Trophoblast cell (in vitro differentiated cells and primary cell): ENCODE data around the gene FAM83G.
"Not testable (repeated sequence)": the region's sequence is repeated elsewhere in the genome, so short reads cannot be mapped to it uniquely, and the experiment has no call there.

Experiments
- DNase-seq, 2 donors: peaks; one replicate each; pipeline ENCODE4 v3.0.0-alpha.2; 2016
- H2AFZ ChIP-seq: 2 replicates; pipeline ENCODE4 v1.6.1; 2013; ENCODE audit warnings: low read length, moderate library complexity, mild to moderate bottlenecking; ENCODE audit not compliant: insufficient read depth, poor library complexity
- H2AK5ac ChIP-seq: 2 replicates; pipeline ENCODE4 v1.6.1; 2013; ENCODE audit warnings: mild to moderate bottlenecking, low read length
- H2BK120ac ChIP-seq: 2 replicates; pipeline ENCODE4 v1.6.1; 2013; ENCODE audit warnings: low read length, mild to moderate bottlenecking, moderate library complexity; ENCODE audit not compliant: insufficient read depth, poor library complexity
- H2BK12ac ChIP-seq: 2 replicates; pipeline ENCODE4 v1.6.1; 2013; ENCODE audit warnings: mild to moderate bottlenecking, low read length, moderate library complexity
- H2BK5ac ChIP-seq: 2 replicates; pipeline ENCODE4 v1.6.1; 2013; ENCODE audit warnings: low read length, low read depth, moderate library complexity, mild to moderate bottlenecking; ENCODE audit not compliant: poor library complexity
- H3K14ac ChIP-seq: 2 replicates; pipeline ENCODE4 v1.6.1; 2013; ENCODE audit warnings: mild to moderate bottlenecking, low read length
- H3K18ac ChIP-seq: 2 replicates; pipeline ENCODE4 v1.6.1; 2013; ENCODE audit warnings: mild to moderate bottlenecking, low read length
- H3K23ac ChIP-seq: 2 replicates; pipeline ENCODE4 v1.6.1; 2013; ENCODE audit warnings: low read length
- H3K27ac ChIP-seq: 2 replicates; pipeline ENCODE4 v1.5.1; 2013; ENCODE audit warnings: low read depth, mild to moderate bottlenecking, inconsistent platforms, low read length, moderate library complexity
- H3K27me3 ChIP-seq: 2 replicates; pipeline ENCODE4 v1.6.1; 2013; ENCODE audit warnings: inconsistent platforms, mild to moderate bottlenecking, low read length, moderate library complexity; ENCODE audit not compliant: insufficient read depth
- H3K36me3 ChIP-seq, 2 experiments: 1 replicate in 1 of 2; 2 replicates in 1 of 2; pipeline ENCODE4 v1.6.1; 2013; ENCODE audit warnings: low read length in 2 of 2, mild to moderate bottlenecking in 2 of 2, moderate library complexity in 1 of 2; ENCODE audit not compliant: insufficient read depth in 2 of 2, control insufficient read depth in 1 of 2
- H3K4ac ChIP-seq: 2 replicates; pipeline ENCODE4 v1.6.1; 2013; ENCODE audit warnings: low read depth, mild to moderate bottlenecking, low read length, moderate library complexity
- H3K4me1 ChIP-seq, 2 experiments: 1 replicate in 1 of 2; 2 replicates in 1 of 2; pipeline ENCODE4 v1.6.1; 2013; ENCODE audit warnings: low read length in 2 of 2, mild to moderate bottlenecking in 2 of 2, moderate library complexity in 1 of 2; ENCODE audit not compliant: insufficient read depth in 2 of 2, control insufficient read depth in 1 of 2
- H3K4me2 ChIP-seq: 2 replicates; pipeline ENCODE4 v1.6.1; 2013; ENCODE audit warnings: inconsistent platforms, mild to moderate bottlenecking, low read length, moderate library complexity
- H3K4me3 ChIP-seq: 2 replicates; pipeline ENCODE4 v1.5.1; 2013; ENCODE audit warnings: mild to moderate bottlenecking, low read depth, low read length, inconsistent platforms
- H3K79me1 ChIP-seq: one replicate; pipeline ENCODE4 v1.6.1; 2013; ENCODE audit warnings: low read length
- H3K79me2 ChIP-seq: 2 replicates; pipeline ENCODE4 v1.6.1; 2013; ENCODE audit warnings: low read length, mild to moderate bottlenecking; ENCODE audit not compliant: control insufficient read depth, insufficient read depth, poor library complexity
- H3K9ac ChIP-seq: 2 replicates; pipeline ENCODE4 v1.6.1; 2013; ENCODE audit warnings: mild to moderate bottlenecking, low read length
- H3K9me3 ChIP-seq: 2 replicates; pipeline ENCODE4 v1.6.1; 2013; ENCODE audit warnings: low read depth, mild to moderate bottlenecking, control low read depth, inconsistent platforms, low read length; ENCODE audit not compliant: insufficient read depth
- H4K12ac ChIP-seq: 2 replicates; pipeline ENCODE4 v1.6.1; 2013; ENCODE audit warnings: low read depth, mild to moderate bottlenecking, low read length, moderate library complexity
- H4K8ac ChIP-seq: 2 replicates; pipeline ENCODE4 v1.6.1; 2013; ENCODE audit warnings: low read depth, mild to moderate bottlenecking, low read length, moderate library complexity
- H4K91ac ChIP-seq: one replicate; pipeline ENCODE4 v1.6.1; 2013; ENCODE audit warnings: low read depth, mild to moderate bottlenecking, low read length, moderate library complexity
- WGBS: extraction: QIAGEN DNeasy Blood & Tissue Kit; methylation state at CpG from one replicate; pipeline ENCODE4 v1.1.7; 2013; ENCODE audit warnings: missing lambda C conversion rate; ENCODE audit not compliant: insufficient read length, insufficient coverage; ENCODE audit errors: extremely low coverage; 5-methylcytosine and 5-hydroxymethylcytosine counted together

Gene FAM83G

DNA sequence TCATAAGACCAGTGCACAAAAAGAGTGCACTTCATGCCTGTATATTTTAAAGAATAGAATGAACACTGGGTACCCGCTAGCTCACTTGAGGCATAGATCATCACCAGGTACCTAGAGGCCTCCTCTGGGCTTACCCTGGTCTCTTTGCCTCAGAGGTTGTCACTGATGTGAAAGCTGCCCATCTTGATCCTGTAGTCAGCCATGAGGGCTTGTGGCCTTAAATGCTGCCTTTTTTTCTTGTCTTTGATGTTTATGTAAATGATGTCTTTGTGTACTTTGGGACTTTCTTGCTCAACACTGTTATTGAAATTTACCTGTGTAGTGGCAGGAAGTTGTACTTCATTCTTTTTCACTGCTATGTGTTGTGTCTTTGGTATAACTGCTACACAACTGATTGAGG, 79.4 kb downstream of the FAM83G start:
- H4K91ac ChIP-seq: no peak overlapping the region
- peaks cover 11 to 16% of the 10 kb centered on the region in 2 experiments for H3K36me3 ChIP-seq

GRCh38 chr17:18922596-18922995, 82.0 kb downstream of the FAM83G start:
- H3K14ac ChIP-seq, H3K4me2 ChIP-seq, H2BK120ac ChIP-seq, H2AK5ac ChIP-seq, H3K4me1 ChIP-seq, H3K9ac ChIP-seq, H3K18ac ChIP-seq, H3K79me2 ChIP-seq, H3K4me3 ChIP-seq, H3K23ac ChIP-seq, H2BK5ac ChIP-seq, H2AFZ ChIP-seq, H4K91ac ChIP-seq, H4K12ac ChIP-seq, H3K79me1 ChIP-seq, H2BK12ac ChIP-seq, H3K27ac ChIP-seq, H4K8ac ChIP-seq, H3K9me3 ChIP-seq, H3K4ac ChIP-seq, H3K27me3 ChIP-seq, DNase-seq: not testable (repeated sequence)
- WGBS: no CpG with 5 or more reads among the region's 7 CpGs
- H3K36me3 ChIP-seq: peaks cover 12 to 16% of the 10 kb centered on the region in 2 experiments

More for the DNA sequence above, 79.4 kb downstream of the FAM83G start:
- H2AFZ ChIP-seq: no peak overlapping the region
- no peaks in the 10 kb centered on the region for H3K4me1 ChIP-seq
- H3K4me3 ChIP-seq: no peak overlapping the region
- no peak for DNase-seq
- H2AK5ac ChIP-seq: no peak overlapping the region
- H2BK120ac ChIP-seq: no peak overlapping the region
- no peak overlapping the region for H3K23ac ChIP-seq
- H4K8ac ChIP-seq: no peak overlapping the region
- no peaks in the 10 kb centered on the region for H3K27me3 ChIP-seq
- H3K9me3 ChIP-seq: no peaks in the 10 kb centered on the region
- no peak overlapping the region for H4K12ac ChIP-seq
- H2BK12ac ChIP-seq: no peak overlapping the region
- H3K27ac ChIP-seq: no peak overlapping the region
- no peaks in the 10 kb centered on the region for H3K79me1 ChIP-seq
- no peak overlapping the region for H2BK5ac ChIP-seq
- H3K4ac ChIP-seq: no peak overlapping the region
- no peaks in the 10 kb centered on the region for H3K79me2 ChIP-seq
- no peak overlapping the region for H3K18ac ChIP-seq
- no peak overlapping the region for H3K14ac ChIP-seq
- WGBS: no CpG with 5 or more reads among the region's 1 CpG
- H3K9ac ChIP-seq: no peak overlapping the region
- no peak overlapping the region for H3K4me2 ChIP-seq

DNA sequence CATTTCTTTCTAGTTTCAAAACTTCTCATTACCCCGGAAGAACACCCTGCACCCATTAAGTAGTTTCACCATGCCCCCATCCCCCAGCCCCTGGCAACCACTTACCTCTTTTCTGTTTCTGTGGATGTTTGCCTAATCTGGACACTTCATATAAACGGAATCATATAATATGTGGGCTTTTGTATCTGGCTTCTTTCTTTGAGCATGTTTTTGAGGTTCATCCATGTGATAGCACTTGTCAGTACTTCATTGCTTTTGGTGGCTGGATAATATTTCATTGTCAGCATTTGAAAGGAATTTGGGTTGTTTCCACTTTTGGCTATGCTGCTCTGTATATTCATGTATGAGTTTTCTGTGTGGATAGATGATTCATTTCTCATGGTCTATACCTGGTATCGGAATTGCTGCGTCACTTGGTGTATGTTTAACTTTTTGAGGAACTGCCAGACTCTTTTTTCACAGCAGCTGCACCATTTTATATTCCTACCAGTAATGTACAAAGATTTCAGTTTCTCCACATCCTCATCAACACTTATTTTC, 82.6 kb downstream of the FAM83G start:
- H3K4me2 ChIP-seq: no peak overlapping the region

DNA sequence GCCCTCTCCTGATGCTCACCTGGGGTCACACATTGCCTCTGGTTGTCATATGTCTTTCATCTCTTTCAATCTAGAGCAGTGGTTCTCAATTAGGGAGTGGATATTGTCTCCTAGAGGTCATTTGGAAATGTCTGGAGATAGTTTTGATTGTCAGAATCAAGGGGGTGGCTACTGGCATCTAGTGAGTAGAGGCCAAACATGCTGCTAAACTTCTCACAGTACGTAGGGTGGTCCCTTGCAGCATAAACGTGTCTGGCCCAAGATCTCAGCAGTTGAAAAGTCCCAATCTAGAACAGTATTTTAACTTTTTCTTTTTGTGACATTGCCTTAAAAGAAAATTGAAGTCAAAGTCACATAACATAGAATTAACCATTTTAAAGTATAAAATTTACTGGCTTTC, 83.1 kb downstream of the FAM83G start:
- Histone ChIP-seq H3K18ac (no peak overlapping the region), H3K4me1 (no peaks in the 10 kb centered on the region), H4K91ac (no peak overlapping the region), H3K4ac (no peak overlapping the region), H3K79me1 (no peaks in the 10 kb centered on the region), H4K8ac (no peak overlapping the region), H3K36me3 (peaks cover 14% of the 10 kb centered on the region in 2 experiments), H3K9ac (no peak overlapping the region), H3K4me2 (no peak overlapping the region), H4K12ac (no peak overlapping the region), H3K14ac (no peak overlapping the region), H3K4me3 (no peak overlapping the region), H2BK120ac (no peak overlapping the region), H3K27me3 (no peaks in the 10 kb centered on the region), H3K23ac (no peak overlapping the region), H3K9me3 (no peaks in the 10 kb centered on the region), H2BK5ac (no peak overlapping the region), H2BK12ac (no peak overlapping the region), H2AFZ (no peak overlapping the region), H3K79me2 (no peaks in the 10 kb centered on the region), H2AK5ac (no peak overlapping the region), H3K27ac (no peak overlapping the region)
- DNase-seq: no peak
- WGBS: no CpG with 5 or more reads among the region's 2 CpGs

More for the DNA sequence above, 82.6 kb downstream of the FAM83G start:
- Histone ChIP-seq H3K79me2 (no peaks in the 10 kb centered on the region), H3K4me1 (no peaks in the 10 kb centered on the region), H3K9me3 (no peaks in the 10 kb centered on the region), H4K12ac (no peak overlapping the region), H3K79me1 (no peaks in the 10 kb centered on the region), H3K4me3 (no peak overlapping the region), H2AFZ (no peak overlapping the region), H2BK5ac (no peak overlapping the region), H2BK12ac (no peak overlapping the region), H3K9ac (no peak overlapping the region), H3K36me3 (peaks cover 12 to 16% of the 10 kb centered on the region in 2 experiments), H2BK120ac (no peak overlapping the region), H2AK5ac (no peak overlapping the region), H3K27me3 (no peaks in the 10 kb centered on the region), H3K18ac (no peak overlapping the region), H3K4ac (no peak overlapping the region), H4K91ac (no peak overlapping the region), H3K23ac (no peak overlapping the region), H3K27ac (no peak overlapping the region), H4K8ac (no peak overlapping the region), H3K14ac (no peak overlapping the region)
- no CpG with 5 or more reads among the region's 4 CpGs for WGBS
- DNase-seq: no peak
